ENCODE data around the gene SLC26A5. TPM values are rescaled to one million over a fixed set of nuclear protein-coding genes. Genes with fewer than 3 reads are reported as not detected.

The SLC26A5 gene
- total and polyA plus RNA-seq, 2 donors (not counting 1 experiment from before 2014, with no cell fraction given): not detected

DNA sequence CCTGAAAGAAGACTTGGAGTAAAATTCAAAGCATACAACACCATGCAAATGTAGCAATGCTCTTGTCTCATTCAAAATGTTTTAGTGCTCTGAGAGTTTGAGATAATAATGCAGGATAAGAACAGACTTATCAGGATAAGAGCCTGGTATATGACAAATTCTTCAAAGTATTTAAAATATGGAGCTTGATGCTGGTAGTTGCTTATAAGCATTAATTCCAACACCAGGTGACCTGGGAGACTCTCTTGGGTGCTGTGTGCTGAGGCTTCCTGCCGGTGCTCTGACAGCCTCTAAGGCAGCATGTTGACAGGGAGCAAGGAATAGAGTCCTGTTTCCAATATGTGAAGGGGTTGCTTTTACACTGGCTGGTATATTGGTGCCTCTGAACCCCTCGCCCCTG lies 34.8 kb upstream of the SLC26A5 start:
- no peaks in the 10 kb centered on the region for H3K79me2 ChIP-seq (ENCODE audit: control insufficient read depth, insufficient read depth, low read length)
- no peak overlapping the region for H3K9ac ChIP-seq (ENCODE audit: low read length)
- no peaks in the 10 kb centered on the region for H3K4me1 ChIP-seq (ENCODE audit: control insufficient read depth in 2 of 2, insufficient read depth in 2 of 2, low read length in 2 of 2)
- ChIA-PET CTCF (no interaction called here), POLR2A (no interaction called here)
- no peak overlapping the region for H2AFZ ChIP-seq (ENCODE audit: insufficient read depth, low read depth, low read length, poor library complexity, severe bottlenecking)
- H3K9me3 ChIP-seq (ENCODE audit: control extremely low read depth in 1 of 3, control insufficient read depth in 2 of 3, insufficient read depth in 1 of 3, low read length in 2 of 3): no peaks in the 10 kb centered on the region
- ATAC-seq (ENCODE audit: low read depth): no peak
- Mint-ChIP-seq H3K27me3 (peaks cover 35% of the 10 kb centered on the region), H3K27ac (no peak overlapping the region), H3K4me1 (no peaks in the 10 kb centered on the region), H3K9me3 (ENCODE audit: insufficient read depth) (no peaks in the 10 kb centered on the region), H3K4me3 (no peak overlapping the region)
- TF ChIP-seq, protein P1, sequence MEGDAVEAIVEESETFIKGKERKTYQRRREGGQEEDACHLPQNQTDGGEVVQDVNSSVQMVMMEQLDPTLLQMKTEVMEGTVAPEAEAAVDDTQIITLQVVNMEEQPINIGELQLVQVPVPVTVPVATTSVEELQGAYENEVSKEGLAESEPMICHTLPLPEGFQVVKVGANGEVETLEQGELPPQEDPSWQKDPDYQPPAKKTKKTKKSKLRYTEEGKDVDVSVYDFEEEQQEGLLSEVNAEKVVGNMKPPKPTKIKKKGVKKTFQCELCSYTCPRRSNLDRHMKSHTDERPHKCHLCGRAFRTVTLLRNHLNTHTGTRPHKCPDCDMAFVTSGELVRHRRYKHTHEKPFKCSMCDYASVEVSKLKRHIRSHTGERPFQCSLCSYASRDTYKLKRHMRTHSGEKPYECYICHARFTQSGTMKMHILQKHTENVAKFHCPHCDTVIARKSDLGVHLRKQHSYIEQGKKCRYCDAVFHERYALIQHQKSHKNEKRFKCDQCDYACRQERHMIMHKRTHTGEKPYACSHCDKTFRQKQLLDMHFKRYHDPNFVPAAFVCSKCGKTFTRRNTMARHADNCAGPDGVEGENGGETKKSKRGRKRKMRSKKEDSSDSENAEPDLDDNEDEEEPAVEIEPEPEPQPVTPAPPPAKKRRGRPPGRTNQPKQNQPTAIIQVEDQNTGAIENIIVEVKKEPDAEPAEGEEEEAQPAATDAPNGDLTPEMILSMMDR (IDR thresholded peaks at IDR 0.05): no peak
- TF ChIP-seq EZH2 (IDR thresholded peaks at IDR 0.05; ENCODE audit: borderline replicate concordance, insufficient read depth, low read depth, low read length, poor library complexity, severe bottlenecking): no peak
- H3K27me3 ChIP-seq (replicated peaks in 1 of 4; ENCODE audit: control extremely low read depth in 1 of 4, control insufficient read depth in 3 of 4, insufficient read depth in 4 of 4, low read length in 3 of 4): peaks cover 0 to 7% (median 1%) of the 10 kb centered on the region in 4 experiments
- H3K4me2 ChIP-seq (replicated peaks; ENCODE audit: low read depth, low read length, poor library complexity, severe bottlenecking): no peak overlapping the region
- WGBS (ENCODE audit: insufficient coverage): 83% methylated on average over 1 of the region's 2 CpGs
- no peaks in the 10 kb centered on the region for H4K20me1 ChIP-seq (ENCODE audit: control insufficient read depth, insufficient read depth, low read length, poor library complexity, severe bottlenecking)
- no peak overlapping the region for H3K4me3 ChIP-seq (ENCODE audit: control extremely low read depth in 1 of 5, extremely low read depth in 1 of 5, insufficient read depth in 1 of 5, low read depth in 2 of 5, low read length in 4 of 5)
- DNase-seq: no peak
- H3K27ac ChIP-seq (ENCODE audit: low read length in 2 of 2): no peak overlapping the region
- no peaks in the 10 kb centered on the region for H3K36me3 ChIP-seq (replicated peaks in 1 of 2; ENCODE audit: control extremely low read depth in 1 of 2, control insufficient read depth in 1 of 2, extremely low read depth in 1 of 2, insufficient read depth in 2 of 2, low read length in 1 of 2)
- intact Hi-C loops (cut with micrococcal nuclease): no loop called here

DNA sequence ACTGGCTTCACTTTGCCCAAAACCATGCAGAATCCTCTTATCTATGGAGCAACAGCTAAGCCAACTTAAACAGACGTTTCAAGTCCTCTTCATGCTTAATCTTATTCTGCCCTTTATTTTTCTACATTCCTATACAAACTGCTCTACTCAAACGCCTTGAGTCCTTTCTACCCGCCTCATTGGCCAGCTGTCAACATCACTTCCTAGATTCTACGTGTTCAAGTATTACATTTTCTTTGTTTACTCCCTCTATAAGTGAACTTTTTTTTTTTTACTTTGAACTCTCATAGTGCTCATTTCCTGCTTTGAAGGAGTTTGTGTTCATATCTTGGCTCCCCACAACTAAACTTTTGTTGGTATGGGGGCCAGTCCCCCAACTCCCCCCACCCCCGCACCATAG lies 28.9 kb upstream of the SLC26A5 start:
- Mint-ChIP-seq H3K27ac (no peak overlapping the region), H3K4me1 (no peaks in the 10 kb centered on the region), H3K4me3 (no peak overlapping the region), H3K9me3 (ENCODE audit: insufficient read depth) (no peaks in the 10 kb centered on the region), H3K27me3 (peaks cover 48% of the 10 kb centered on the region)
- Histone ChIP-seq H4K20me1 (ENCODE audit: control insufficient read depth, insufficient read depth, low read length, poor library complexity, severe bottlenecking) (no peaks in the 10 kb centered on the region), H3K27ac (ENCODE audit: low read length in 2 of 2) (no peak overlapping the region), H2AFZ (ENCODE audit: insufficient read depth, low read depth, low read length, poor library complexity, severe bottlenecking) (no peak overlapping the region), H3K9me3 (ENCODE audit: control extremely low read depth in 1 of 3, control insufficient read depth in 2 of 3, insufficient read depth in 1 of 3, low read length in 2 of 3) (no peaks in the 10 kb centered on the region), H3K4me1 (ENCODE audit: control insufficient read depth in 2 of 2, insufficient read depth in 2 of 2, low read length in 2 of 2) (no peaks in the 10 kb centered on the region), H3K27me3 (replicated peaks in 1 of 4; ENCODE audit: control extremely low read depth in 1 of 4, control insufficient read depth in 3 of 4, insufficient read depth in 4 of 4, low read length in 3 of 4) (peaks cover 0 to 5% (median 0%) of the 10 kb centered on the region in 4 experiments), H3K79me2 (ENCODE audit: control insufficient read depth, insufficient read depth, low read length) (no peaks in the 10 kb centered on the region), H3K4me2 (replicated peaks; ENCODE audit: low read depth, low read length, poor library complexity, severe bottlenecking) (no peak overlapping the region), H3K9ac (ENCODE audit: low read length) (no peak overlapping the region), H3K4me3 (ENCODE audit: control extremely low read depth in 1 of 5, extremely low read depth in 1 of 5, insufficient read depth in 1 of 5, low read depth in 2 of 5, low read length in 4 of 5) (no peak overlapping the region), H3K36me3 (replicated peaks in 1 of 2; ENCODE audit: control extremely low read depth in 1 of 2, control insufficient read depth in 1 of 2, extremely low read depth in 1 of 2, insufficient read depth in 2 of 2, low read length in 1 of 2) (no peaks in the 10 kb centered on the region)
- ChIA-PET POLR2A (no interaction called here), CTCF (no interaction called here)
- 45% methylated on average over 4 of the region's 5 CpGs for WGBS (ENCODE audit: insufficient coverage)
- ATAC-seq (ENCODE audit: low read depth) (no peak), DNase-seq (no peak)
- intact Hi-C loops (cut with micrococcal nuclease): no loop called here
- TF ChIP-seq, protein P1 (IDR thresholded peaks at IDR 0.05): no peak
- TF ChIP-seq EZH2 (IDR thresholded peaks at IDR 0.05; ENCODE audit: borderline replicate concordance, insufficient read depth, low read depth, low read length, poor library complexity, severe bottlenecking): no peak

Data from B cell (primary cell).